HG03064 (cell line): ENCODE data around the gene UACA.

Experiments used
- ATAC-seq: cut with Tn5 transposase; IDR thresholded peaks from one replicate; pipeline ENCODE4 v1.9.1; 2021; ENCODE audit warnings: low read depth; ENCODE audit not compliant: unreplicated experiment

Gene UACA

DNA sequence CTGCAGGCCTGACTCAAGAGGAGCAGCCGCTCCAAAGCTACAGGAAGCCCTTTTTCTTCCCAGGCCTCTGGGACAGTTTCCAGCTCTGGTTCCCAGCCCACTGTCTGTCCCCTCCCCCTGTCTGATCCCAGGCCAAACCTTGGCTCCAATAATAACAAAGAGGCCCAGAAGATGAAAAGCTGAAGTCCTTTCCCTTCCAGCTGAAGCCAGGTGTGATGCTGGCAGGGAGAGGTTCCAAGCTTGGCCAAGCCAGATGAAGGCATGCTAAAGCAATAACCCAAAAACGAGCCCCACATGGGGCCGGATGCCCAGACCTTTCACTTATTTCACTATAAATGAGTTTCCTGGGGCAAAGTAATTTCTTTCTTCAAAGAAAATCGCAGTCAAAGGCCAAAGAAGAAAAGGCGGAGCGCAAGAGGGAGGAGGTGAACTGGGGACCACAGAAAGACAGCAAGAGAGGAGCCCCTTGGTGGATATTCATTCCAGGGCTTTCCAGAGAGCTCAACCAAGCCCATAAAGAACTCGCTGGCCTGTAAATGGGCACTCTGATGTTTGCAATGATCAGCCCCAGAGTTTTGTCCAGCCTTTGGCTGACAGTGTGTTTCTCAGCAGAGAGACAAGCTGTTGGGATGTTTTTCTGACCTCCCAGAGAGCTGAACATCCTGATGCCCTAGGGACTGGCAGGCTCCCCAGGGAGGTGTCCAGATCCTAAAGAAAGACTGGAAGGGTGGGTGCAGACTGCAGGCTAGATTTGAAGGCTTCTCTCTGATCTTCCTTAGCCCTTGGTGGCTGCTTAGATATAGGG is 157.6 kb downstream of the UACA start:
- no peak for ATAC-seq

DNA sequence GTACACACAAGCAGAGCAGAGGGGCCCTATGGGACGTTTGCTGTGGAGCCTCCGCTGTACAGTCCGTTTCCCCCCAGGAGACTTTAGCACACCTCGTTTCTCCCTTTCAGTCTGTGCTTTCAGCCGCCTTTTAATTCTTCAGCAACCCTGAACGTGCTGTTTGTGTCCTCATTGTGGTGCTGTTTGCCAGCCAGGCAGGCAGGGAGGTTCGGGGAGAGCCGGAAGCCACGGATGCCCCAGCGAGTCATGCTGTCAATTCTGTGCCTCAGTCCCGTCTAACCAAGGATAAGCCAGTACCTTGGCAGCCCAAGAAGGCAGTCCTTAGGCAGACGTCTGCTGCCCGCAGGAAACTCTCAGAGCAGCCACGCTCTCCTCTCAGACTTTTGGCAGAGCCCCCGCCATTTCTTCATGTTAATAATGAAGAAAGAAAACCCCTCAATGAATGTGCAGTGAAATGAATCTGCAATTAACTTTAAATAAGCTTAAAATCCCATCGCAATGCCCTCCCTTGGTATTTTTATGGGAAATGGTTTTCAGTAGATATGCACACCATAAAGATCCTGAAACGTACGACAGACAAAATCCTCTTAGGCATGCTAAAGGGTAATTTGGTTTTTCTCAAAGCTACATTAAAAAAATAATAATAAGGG is 158.6 kb downstream of the UACA start:
- no peak for ATAC-seq
